ENCODE results near the gene HEXIM1.

Gene HEXIM1

DNA sequence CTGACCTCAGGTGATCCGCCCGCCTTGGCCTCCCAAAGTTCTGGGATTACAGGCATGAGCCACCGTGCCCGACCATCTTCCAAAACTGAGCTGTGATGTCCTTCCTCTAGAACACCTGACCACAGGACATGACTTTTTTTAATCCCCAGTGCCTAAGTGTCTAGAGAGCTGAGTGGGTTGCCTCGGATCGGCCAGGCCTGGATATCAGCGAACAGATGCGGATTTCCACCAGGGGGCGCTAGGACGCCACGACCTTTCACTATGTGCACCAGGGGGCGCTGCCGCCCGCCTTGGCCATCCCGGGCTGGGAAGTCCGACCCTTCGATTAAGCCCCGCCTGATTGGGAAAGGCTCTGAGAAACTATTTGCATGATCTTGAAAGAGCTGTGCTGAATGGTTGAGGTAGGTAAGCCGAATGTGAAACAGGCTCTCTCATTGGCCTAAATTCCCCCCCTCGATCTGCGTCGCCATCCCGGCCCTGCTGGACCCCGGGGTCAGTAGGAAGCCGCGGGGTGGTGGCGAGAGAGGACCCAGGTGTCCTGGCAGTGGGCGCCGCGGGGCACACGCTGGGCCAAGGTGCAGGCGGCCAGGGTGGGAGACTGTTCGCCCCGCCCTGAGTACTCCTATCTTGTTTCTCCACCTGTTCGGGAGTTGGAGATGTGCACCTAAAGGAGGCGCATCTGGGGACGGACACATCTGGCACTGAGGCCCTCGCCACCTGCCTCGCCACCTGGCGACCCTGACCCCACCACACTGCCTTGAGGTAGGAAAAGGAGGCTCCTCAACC lies 12.9 kb upstream of the HEXIM1 start, which contains the start of gene ACBD4:
TSS of gene ACBD4 (plus strand) at position 496 of the 786 bp plus-strand sequence. CDS start 458 bp downstream, outside the sequence.
- in situ Hi-C loops (cut with HindIII; ENCODE audit: low sequenced_read_pairs), result no loop called here
- H3K4me3 ChIP-seq (ENCODE audit: low read depth, low read length), result peak within 1 kb of the TSS; percentile 53
- TF ChIP-seq, protein P1, sequence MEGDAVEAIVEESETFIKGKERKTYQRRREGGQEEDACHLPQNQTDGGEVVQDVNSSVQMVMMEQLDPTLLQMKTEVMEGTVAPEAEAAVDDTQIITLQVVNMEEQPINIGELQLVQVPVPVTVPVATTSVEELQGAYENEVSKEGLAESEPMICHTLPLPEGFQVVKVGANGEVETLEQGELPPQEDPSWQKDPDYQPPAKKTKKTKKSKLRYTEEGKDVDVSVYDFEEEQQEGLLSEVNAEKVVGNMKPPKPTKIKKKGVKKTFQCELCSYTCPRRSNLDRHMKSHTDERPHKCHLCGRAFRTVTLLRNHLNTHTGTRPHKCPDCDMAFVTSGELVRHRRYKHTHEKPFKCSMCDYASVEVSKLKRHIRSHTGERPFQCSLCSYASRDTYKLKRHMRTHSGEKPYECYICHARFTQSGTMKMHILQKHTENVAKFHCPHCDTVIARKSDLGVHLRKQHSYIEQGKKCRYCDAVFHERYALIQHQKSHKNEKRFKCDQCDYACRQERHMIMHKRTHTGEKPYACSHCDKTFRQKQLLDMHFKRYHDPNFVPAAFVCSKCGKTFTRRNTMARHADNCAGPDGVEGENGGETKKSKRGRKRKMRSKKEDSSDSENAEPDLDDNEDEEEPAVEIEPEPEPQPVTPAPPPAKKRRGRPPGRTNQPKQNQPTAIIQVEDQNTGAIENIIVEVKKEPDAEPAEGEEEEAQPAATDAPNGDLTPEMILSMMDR (IDR thresholded peaks at IDR 0.05; ENCODE audit: low read depth, low read length, missing control alignments), result peak; percentile 100
- DNase-seq (ENCODE audit: low read depth), result peak; percentile 95

DNA sequence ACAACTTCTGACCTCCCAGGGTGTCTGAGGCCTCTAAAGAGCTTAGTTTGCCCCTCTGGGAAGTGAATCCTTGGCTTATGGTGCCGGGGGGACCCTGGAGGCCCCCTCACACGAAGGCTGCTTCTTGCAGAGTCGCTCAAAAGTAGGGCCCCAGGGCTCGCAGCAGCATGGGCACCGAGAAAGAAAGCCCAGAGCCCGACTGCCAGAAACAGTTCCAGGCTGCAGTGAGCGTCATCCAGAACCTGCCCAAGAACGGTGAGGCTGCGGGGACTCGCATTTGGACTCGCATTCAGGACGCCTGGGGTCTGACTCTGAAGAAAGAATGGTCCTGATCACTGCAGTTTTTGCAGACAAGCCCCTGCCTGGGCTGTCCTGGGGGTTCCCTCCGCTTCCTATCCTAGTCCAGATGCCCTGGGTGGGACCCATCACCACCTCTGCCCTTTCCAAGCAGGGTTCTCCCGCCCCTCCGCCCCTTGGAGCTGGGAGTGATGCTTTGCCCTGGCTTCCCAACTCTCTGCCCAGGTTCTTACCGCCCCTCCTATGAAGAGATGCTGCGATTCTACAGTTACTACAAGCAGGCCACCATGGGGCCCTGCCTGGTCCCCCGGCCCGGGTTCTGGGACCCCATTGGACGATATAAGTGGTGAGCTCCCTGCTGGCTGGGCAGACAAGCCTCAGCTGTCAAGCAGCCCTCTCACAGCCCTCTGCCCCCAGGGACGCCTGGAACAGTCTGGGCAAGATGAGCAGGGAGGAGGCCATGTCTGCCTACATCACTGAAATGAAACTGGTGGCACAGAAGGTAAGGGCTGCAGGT lies 12.1 kb upstream of the HEXIM1 start:
- in situ Hi-C loops (cut with HindIII; ENCODE audit: low sequenced_read_pairs), result no loop called here
- TF ChIP-seq, protein P1 (IDR thresholded peaks at IDR 0.05; ENCODE audit: low read depth, low read length, missing control alignments), result no peak
- H3K4me3 ChIP-seq (ENCODE audit: low read depth, low read length), result peak overlapping the region; percentile 53
- no peak for DNase-seq (ENCODE audit: low read depth)

DNA sequence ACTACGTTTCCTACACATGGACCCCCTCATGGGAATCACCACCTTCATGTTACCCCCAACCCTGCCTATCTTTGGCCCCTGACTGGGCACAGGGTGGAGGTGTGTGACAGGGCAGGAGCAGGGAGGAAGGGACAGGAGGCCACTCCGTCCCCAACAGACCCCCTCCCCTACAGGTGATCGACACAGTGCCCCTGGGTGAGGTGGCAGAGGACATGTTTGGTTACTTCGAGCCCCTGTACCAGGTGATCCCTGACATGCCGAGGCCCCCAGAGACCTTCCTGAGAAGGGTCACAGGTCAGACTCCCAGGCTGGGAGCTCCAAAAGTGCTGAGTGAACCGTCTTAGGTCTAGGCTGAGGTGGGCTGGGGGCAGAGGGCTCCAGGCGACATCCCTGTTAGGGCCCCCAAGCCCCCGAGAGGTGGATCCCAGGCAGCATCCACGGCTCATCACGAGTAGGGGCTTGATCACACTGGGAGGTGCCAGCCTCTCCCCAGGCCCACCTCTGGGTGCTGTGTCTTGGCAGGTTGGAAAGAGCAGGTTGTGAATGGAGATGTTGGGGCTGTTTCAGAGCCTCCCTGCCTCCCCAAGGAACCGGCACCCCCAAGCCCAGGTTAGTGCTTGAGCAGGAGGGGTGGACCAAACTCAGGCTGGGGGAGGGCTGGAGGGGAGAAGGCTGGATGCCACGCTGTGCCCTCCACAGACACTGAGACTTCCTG lies 11.3 kb upstream of the HEXIM1 start:
- in situ Hi-C loops (cut with HindIII; ENCODE audit: low sequenced_read_pairs), result no loop called here
- no peak for DNase-seq (ENCODE audit: low read depth)
- H3K4me3 ChIP-seq (ENCODE audit: low read depth, low read length), result no peak overlapping the region
- TF ChIP-seq, protein P1 (IDR thresholded peaks at IDR 0.05; ENCODE audit: low read depth, low read length, missing control alignments), result no peak

GRCh38 chr17:45137561-45138305 lies 10.5 kb upstream of the HEXIM1 start:
- TF ChIP-seq, protein P1 (IDR thresholded peaks at IDR 0.05; ENCODE audit: low read depth, low read length, missing control alignments), result no peak
- in situ Hi-C loops (cut with HindIII; ENCODE audit: low sequenced_read_pairs), result no loop called here
- DNase-seq (ENCODE audit: low read depth), result no peak
- H3K4me3 ChIP-seq (ENCODE audit: low read depth, low read length), result no peak overlapping the region

DNA sequence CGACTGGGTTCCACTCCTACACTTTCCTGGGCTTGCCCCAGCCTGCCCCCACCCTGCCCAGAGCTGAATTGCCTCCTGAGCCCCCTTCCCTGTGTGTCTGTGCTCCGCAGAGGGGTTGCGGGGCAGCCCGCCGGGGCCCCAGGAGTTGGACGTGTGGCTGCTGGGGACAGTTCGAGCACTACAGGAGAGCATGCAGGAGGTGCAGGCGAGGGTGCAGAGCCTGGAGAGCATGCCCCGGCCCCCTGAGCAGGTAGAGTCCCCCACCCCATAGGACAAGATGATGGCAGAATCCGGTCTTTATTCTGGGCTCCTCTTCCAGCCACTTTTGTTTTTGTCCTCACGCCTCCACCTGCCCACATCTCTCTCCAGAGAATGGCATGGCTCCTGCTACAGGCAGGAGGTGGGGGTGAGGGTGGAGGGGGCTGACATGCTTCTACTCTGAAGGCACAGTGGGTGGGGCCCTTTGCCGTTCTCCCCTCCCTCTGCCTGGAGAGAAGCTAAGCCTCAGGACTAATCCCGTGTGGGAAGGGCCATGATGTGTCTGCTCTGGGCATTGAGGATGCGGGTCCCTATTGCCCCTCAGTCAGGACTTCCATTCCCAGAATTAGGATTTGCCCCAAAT lies 9.3 kb upstream of the HEXIM1 start:
- no peak overlapping the region for H3K4me3 ChIP-seq (ENCODE audit: low read depth, low read length)
- DNase-seq (ENCODE audit: low read depth), result no peak
- TF ChIP-seq, protein P1 (IDR thresholded peaks at IDR 0.05; ENCODE audit: low read depth, low read length, missing control alignments), result no peak
- in situ Hi-C loops (cut with HindIII; ENCODE audit: low sequenced_read_pairs), result no loop called here

Data from astrocyte of the cerebellum (primary cell).